Right cardiac atrium (tissue), 5 donors: ENCODE results near the gene ANKRD33. TPM values are rescaled to one million over a fixed set of nuclear protein-coding genes. Genes with fewer than 3 reads are reported as not detected.
A peak's percentile ranks its signal among the peaks of the same experiment; 100 is the strongest.

Source experiments
- ATAC-seq, 2 donors: fragments of 200-7000 bp; cut with Tn5 transposase; one replicate each; pipeline versions ENCODE4 v1.8.0 to v1.9.1; 2020; ENCODE audit warnings: moderate library complexity in 2 of 2, mild to moderate bottlenecking in 1 of 2
- DNase-seq, 3 donors: peaks; one replicate each; pipeline ENCODE4 v3.0.0-alpha.2; 2020
- H3K27ac ChIP-seq: one replicate; pipeline ENCODE4 v1.5.1; 2013; ENCODE audit warnings: mild to moderate bottlenecking, low read length, control low read depth, moderate library complexity
- H3K27me3 ChIP-seq: one replicate; pipeline ENCODE4 v1.6.1; 2013; ENCODE audit not compliant: control insufficient read depth, insufficient read depth
- H3K4me1 ChIP-seq: one replicate; pipeline ENCODE4 v1.6.1; 2013; ENCODE audit warnings: low read length; ENCODE audit not compliant: control insufficient read depth, insufficient read depth
- H3K4me3 ChIP-seq: one replicate; pipeline ENCODE4 v1.5.1; 2013; ENCODE audit warnings: low read length, control low read depth
- H3K9me3 ChIP-seq: one replicate; pipeline ENCODE4 v1.6.1; 2013; ENCODE audit warnings: low read length; ENCODE audit not compliant: control insufficient read depth
- WGBS: extraction: QIAGEN DNeasy Blood & Tissue Kit; methylation state at CpG from one replicate; pipeline ENCODE4 v1.1.7; 2013; 5-methylcytosine and 5-hydroxymethylcytosine counted together
- intact Hi-C, 4 donors: fragments of 100-400 bp; cut with DNase I; formaldehyde crosslinking; loops; one replicate each; pipeline versions ENCODE4 v1.11.0 to v1.14.0; 2022 to 2023
- polyA plus RNA-seq: library from polyadenylated mRNA; stranded (reverse); fragments of 200-250 nt; gene quantifications from one replicate; pipeline ENCODE4 v1.2.3, GENCODE V29; 2013
- total RNA-seq, 4 donors: library from RNA; stranded (reverse); fragmentation: NEBNext Ultra II Directional; extraction: Animal tissue kit (Norgen Biotek cat#: 25700); gene quantifications; one replicate each; pipeline ENCODE4 v1.2.1, GENCODE V29; 2021
- donor health status: healthy with polysubstance abuse.
- donor health status: DM: no; HTN: yes; CAD: no.
- donor health status: DM: no; HTN: no; CAD: no.
- donor health status: DM: no; HTN: yes; CAD: no; lungs with severe emphysema.
- donor health status: DM: yes; HTN: yes; CAD: no.

ANKRD33 gene
- total and polyA plus RNA-seq, 5 donors: not detected

DNA sequence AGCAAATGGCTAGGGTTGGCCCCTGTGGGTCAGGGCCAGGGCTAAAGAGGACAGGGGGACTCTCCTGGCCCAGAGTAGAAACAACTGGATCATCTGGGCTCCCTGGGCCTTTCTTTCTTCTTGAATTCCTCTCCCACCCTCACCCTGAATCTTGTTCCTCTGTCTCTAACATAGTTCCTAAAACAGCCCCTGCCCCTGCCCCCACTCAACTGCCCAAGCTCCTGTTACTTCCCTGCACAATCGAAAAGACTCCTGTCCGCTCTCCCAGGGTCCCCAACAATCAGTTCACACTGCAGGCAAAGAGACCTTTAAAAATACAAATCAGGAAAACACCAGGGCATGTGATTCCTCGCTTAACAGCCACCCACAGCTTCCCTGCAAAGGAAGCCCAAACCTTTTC is 18.0 kb upstream of the ANKRD33 start:
- no peaks in the 10 kb centered on the region for H3K27me3 ChIP-seq
- peaks cover 3% of the 10 kb centered on the region for H3K4me1 ChIP-seq
- no peak overlapping the region for H3K4me3 ChIP-seq
- 73% methylated on average over 3 of the region's 3 CpGs for WGBS
- ATAC-seq (no peak), DNase-seq (peak in 1 of 3 donors; percentile 57)
- H3K9me3 ChIP-seq: no peaks in the 10 kb centered on the region
- H3K27ac ChIP-seq: no peak overlapping the region
- intact Hi-C loops: loop anchor here in 2 of 4 donors (5.0 to 10.0 kb wide), 2 partner anchors 48 to 55 kb away; a partner anchor contains a TSS

DNA sequence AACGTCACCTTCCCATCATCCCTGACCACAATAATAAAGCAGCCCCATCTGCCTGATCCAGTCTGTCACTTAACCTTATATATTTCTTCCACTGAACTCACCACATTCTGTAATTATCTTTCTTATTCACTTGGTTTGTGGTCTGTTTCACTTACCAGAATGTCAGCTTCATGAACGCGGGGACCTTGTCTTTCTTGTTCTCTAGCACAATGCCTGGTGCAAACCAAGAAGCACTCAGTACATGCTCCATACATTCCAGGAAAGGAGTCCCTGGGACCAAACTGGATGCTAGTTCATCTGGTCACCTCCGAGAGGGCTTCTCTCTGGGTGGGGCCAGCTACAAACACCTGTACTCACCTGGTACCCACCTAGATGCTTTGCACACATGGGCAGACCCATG is 17.4 kb upstream of the ANKRD33 start:
- Histone ChIP-seq H3K4me3 (no peak overlapping the region), H3K9me3 (no peaks in the 10 kb centered on the region), H3K4me1 (peaks cover 3% of the 10 kb centered on the region), H3K27me3 (no peaks in the 10 kb centered on the region), H3K27ac (no peak overlapping the region)
- ATAC-seq (no peak), DNase-seq (no peak)
- intact Hi-C loops: loop anchor here in 2 of 4 donors (5.0 to 10.0 kb wide), 2 partner anchors 48 to 56 kb away; a partner anchor contains a TSS
- 74% methylated on average over 4 of the region's 4 CpGs for WGBS

DNA sequence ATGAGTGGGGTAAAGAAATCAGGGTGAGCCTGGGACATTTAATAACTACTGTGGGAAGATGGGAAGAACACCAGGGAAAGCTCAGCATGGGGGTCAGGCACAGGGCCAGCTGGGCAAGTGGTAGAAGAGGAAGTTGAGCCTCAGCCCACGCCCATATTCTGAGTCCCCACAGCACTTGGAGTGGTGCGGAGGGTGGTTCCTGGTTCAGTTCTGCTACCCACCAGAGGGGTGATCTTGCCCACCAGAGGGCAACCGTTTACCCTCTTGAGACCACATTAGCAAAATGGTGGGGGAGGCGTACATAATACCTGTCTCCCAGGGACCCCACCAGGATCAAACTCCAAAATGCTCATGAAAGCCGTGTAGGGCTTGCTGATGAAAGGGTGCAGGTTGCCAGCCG is 16.8 kb upstream of the ANKRD33 start:
- Histone ChIP-seq H3K4me1 (peaks cover 3% of the 10 kb centered on the region), H3K27ac (no peak overlapping the region), H3K9me3 (no peaks in the 10 kb centered on the region), H3K4me3 (no peak overlapping the region), H3K27me3 (no peaks in the 10 kb centered on the region)
- DNase-seq (peak; percentile 59 to 85 (median 80)), ATAC-seq (peak in 1 of 2 donors; percentile 19)
- 78% methylated on average over 6 of the region's 6 CpGs for WGBS
- intact Hi-C loops: loop anchor here in 2 of 4 donors (5.0 to 10.0 kb wide), 2 partner anchors 49 to 56 kb away; a partner anchor contains a TSS

DNA sequence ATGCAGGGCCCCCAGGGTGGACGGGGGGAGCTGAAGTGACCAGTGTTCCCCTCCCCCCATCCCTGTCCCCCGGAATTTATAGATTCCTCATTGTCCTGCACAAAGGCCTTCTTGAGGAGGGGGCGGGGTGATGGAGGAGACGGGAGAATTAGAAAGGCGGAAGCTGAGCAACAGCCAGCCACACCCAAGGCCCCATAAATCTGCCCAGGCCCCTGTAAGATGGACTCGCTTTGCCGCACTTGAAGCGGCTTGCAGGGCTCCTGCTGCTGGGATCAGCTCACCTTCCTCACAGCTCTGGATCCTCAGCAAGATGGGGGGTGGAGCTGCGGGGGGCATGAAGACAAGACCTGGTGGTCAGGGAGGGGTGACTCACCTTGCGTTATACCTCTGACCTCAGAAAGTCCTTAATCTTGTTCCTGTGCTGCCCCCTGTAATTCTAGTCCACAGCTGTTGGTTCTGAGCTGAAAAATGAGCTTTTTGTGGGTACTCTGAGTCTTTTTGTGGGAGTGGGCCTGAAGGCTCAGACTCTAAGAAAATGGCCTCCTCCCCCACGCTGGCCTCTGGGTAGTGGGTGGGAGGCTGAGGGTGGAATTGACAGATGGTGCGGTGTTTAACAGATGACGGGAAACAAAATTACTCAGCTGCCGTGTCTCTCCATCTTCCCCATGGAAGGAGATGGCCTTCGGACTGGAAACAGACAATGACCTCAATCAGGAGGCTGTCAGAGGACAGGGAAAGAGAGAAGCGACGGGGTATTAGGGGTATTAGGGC is 15.8 kb upstream of the ANKRD33 start:
- no peak overlapping the region for H3K4me3 ChIP-seq
- no peak for ATAC-seq
- no peak overlapping the region for H3K27ac ChIP-seq
- no peaks in the 10 kb centered on the region for H3K27me3 ChIP-seq
- H3K9me3 ChIP-seq: no peaks in the 10 kb centered on the region
- intact Hi-C loops: loop anchor here in 2 of 4 donors (5.0 to 10.0 kb wide), 2 partner anchors 50 to 57 kb away; a partner anchor contains a TSS
- DNase-seq: peak in 1 of 3 donors; percentile 34
- peaks cover 3% of the 10 kb centered on the region for H3K4me1 ChIP-seq
- 85% methylated on average over 17 of the region's 17 CpGs for WGBS

DNA sequence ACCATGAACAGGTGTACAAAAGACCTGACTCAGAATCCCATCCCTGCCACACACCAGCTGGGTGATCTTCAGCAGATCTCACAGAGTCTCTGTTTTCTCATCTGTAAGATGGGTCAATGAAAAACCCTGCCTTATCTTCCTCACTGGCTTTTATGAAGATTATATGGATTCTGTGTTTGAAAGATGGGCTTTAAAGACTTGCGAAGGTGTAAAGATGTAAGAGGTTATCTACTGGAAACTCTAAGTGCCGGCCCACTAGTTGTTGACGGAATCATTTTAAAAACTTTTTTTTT is 15.3 kb upstream of the ANKRD33 start:
- no peak overlapping the region for H3K27ac ChIP-seq
- DNase-seq: no peak
- no peaks in the 10 kb centered on the region for H3K27me3 ChIP-seq
- no peak for ATAC-seq
- H3K4me1 ChIP-seq: peaks cover 3% of the 10 kb centered on the region
- WGBS: 90% methylated on average over 3 of the region's 3 CpGs
- no peak overlapping the region for H3K4me3 ChIP-seq
- H3K9me3 ChIP-seq: no peaks in the 10 kb centered on the region
- intact Hi-C loops: loop anchor here in 2 of 4 donors (5.0 to 10.0 kb wide), 2 partner anchors 50 to 58 kb away; a partner anchor contains a TSS

DNA sequence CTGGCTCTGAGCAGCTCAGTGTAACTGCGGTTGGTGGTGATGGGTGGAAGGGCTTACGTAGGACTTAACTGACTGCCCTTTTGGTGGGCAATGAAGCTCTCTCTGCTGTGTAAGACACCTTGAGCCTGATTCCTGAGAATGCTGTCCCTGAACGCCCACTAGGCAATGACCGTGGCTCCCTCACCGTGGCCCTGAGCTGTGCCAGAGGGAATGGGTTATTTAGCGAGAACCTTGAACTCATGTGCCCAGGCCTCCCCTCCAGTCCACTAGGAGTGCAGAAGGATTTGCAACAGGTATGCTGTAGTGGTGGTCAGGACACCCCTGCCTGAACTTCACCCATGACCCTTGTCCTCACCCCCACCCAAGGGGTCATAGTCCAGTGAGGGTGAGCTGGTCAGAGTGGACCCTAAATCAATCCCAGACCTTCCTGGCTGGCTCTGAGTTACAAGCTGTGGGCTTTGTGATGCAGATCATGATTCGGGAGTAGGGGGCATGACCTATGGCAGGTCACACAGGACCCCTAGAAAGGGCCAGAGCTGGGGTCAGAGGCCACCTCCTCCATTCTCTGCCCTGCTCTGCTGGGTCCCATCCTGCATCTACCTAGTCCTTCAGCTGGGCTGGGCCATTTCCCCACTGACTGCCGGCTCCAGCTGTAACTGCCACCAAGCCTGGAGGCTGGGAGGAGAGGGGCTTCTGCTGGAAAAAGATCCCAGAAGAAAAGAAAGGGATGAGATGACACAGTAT is 14.5 kb upstream of the ANKRD33 start:
- peaks cover 3% of the 10 kb centered on the region for H3K4me1 ChIP-seq
- no peak for ATAC-seq
- no peaks in the 10 kb centered on the region for H3K9me3 ChIP-seq
- H3K27ac ChIP-seq: no peak overlapping the region
- intact Hi-C loops: loop anchor here in 2 of 4 donors (5.0 to 10.0 kb wide), 2 partner anchors 51 to 59 kb away; a partner anchor contains a TSS
- no peak overlapping the region for H3K4me3 ChIP-seq
- no peaks in the 10 kb centered on the region for H3K27me3 ChIP-seq
- WGBS: 82% methylated on average over 8 of the region's 8 CpGs
- DNase-seq: peak in 1 of 3 donors; percentile 21

DNA sequence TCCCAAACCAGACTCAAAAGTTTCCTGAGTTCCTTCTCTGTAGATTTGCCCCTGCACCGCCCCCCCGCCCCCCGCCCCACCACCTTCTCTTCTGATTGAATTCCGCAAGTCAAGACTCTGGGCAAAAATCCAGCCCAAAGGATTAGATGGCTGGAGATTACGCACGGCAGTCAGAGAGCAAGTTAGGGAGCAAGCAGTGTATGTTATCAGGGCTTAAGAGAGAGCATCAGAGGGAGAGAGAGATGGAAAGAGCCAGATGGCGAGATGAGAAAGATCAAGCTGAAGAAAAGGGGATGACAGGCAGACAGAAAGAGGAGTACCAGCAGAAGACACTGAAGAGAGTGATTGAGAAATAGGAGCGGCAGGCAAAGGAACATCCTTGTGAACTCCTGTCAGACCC is 13.9 kb upstream of the ANKRD33 start:
- Histone ChIP-seq H3K4me1 (peaks cover 3% of the 10 kb centered on the region), H3K9me3 (no peaks in the 10 kb centered on the region), H3K27ac (no peak overlapping the region), H3K27me3 (no peaks in the 10 kb centered on the region), H3K4me3 (no peak overlapping the region)
- DNase-seq: no peak
- intact Hi-C loops: loop anchor here in 2 of 4 donors (5.0 to 10.0 kb wide), 2 partner anchors 52 to 59 kb away; a partner anchor contains a TSS
- 62% methylated on average over 8 of the region's 8 CpGs for WGBS
- no peak for ATAC-seq

DNA sequence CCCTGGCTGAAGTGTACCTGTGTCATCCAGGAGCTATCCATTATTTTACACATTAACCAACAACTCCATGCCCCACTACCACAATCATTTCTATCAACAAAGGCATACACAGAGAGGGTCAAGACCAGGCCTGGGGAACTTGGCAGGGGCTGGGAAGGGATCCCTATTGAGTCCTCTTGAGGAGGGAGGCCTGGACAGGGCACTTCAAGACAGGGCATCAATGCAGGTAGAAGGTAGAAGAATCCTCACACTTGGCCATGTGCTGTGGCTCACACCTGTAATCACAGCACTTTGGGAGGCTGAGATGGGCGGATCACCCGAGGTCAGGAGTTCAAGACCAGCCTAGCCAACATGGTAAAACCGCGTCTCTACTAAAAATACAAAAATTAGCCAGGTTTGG is 13.4 kb upstream of the ANKRD33 start:
- H3K9me3 ChIP-seq: no peaks in the 10 kb centered on the region
- no peaks in the 10 kb centered on the region for H3K27me3 ChIP-seq
- ATAC-seq (no peak), DNase-seq (peak in 1 of 3 donors; percentile 20)
- intact Hi-C loops: loop anchor here in 2 of 4 donors (5.0 to 10.0 kb wide), 2 partner anchors 52 to 60 kb away; a partner anchor contains a TSS
- no peak overlapping the region for H3K27ac ChIP-seq
- no peak overlapping the region for H3K4me3 ChIP-seq
- H3K4me1 ChIP-seq: peaks cover 3% of the 10 kb centered on the region
- 94% methylated on average over 4 of the region's 4 CpGs for WGBS

DNA sequence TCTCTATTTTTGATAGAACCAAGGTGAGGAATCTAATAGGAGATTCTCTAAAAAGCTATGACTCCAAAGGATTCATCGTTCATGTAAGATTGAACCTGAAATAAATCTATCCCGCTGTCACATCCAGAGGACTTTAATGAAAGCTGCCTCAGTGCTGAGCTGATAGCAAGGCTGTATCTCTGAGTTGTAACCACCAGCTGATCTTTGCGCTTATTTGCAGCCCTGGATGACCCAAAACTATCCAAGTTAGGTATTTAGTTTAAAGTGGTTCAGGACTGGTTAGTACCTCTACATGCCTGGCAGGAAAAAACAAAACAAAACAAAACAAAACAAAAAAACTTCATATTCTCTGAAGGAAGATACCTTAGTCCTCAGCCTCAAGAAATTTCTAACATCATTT is 8.8 kb upstream of the ANKRD33 start:
- Histone ChIP-seq H3K4me1 (no peaks in the 10 kb centered on the region), H3K27ac (no peak overlapping the region), H3K27me3 (no peaks in the 10 kb centered on the region), H3K9me3 (no peaks in the 10 kb centered on the region), H3K4me3 (no peak overlapping the region)
- WGBS: 71% methylated on average over 3 of the region's 3 CpGs
- no peak for ATAC-seq
- intact Hi-C loops: loop anchor here in 1 of 4 donors (10.0 kb wide), 1 partner anchor 64 kb away; a partner anchor contains a TSS
- no peak for DNase-seq

DNA sequence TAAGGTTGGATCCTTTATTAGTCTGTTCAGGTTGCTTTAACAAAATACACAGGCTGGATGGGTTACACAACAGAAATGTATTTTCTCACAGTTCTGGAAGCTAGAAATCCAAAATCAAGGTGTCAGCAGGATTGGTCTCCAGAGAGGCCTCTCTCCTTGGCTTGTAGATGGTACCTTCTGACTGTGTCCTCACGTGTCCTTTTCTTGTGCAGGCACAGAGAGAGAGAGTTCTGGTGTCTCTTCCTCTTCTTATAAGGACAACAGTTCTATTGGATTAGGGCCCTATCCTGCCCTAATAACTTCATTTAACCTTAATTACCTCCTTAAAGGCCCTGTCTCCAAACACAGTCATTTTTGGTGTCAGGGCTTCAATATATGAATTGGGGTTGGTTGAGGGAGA is 4.6 kb upstream of the ANKRD33 start:
- DNase-seq (no peak), ATAC-seq (no peak)
- no peak overlapping the region for H3K4me3 ChIP-seq
- no peaks in the 10 kb centered on the region for H3K4me1 ChIP-seq
- H3K27ac ChIP-seq: no peak overlapping the region
- intact Hi-C loops: no loop called here
- no peaks in the 10 kb centered on the region for H3K9me3 ChIP-seq
- 65% methylated on average over 1 of the region's 1 CpG for WGBS
- no peaks in the 10 kb centered on the region for H3K27me3 ChIP-seq
